Activated naive CD4-positive, alpha-beta T cell treated with Interleukin-2 at 50 U/mL for 16 hours (primary cell): ENCODE measurements around the gene KCNJ8.
"Not testable (repeated sequence)": the region's sequence is repeated elsewhere in the genome, so short reads cannot be mapped to it uniquely, and the experiment has no call there.

Experiments used
- DNase-seq: peaks from one replicate; pipeline ENCODE4 v3.0.0-alpha.2; 2020

Gene KCNJ8

DNA sequence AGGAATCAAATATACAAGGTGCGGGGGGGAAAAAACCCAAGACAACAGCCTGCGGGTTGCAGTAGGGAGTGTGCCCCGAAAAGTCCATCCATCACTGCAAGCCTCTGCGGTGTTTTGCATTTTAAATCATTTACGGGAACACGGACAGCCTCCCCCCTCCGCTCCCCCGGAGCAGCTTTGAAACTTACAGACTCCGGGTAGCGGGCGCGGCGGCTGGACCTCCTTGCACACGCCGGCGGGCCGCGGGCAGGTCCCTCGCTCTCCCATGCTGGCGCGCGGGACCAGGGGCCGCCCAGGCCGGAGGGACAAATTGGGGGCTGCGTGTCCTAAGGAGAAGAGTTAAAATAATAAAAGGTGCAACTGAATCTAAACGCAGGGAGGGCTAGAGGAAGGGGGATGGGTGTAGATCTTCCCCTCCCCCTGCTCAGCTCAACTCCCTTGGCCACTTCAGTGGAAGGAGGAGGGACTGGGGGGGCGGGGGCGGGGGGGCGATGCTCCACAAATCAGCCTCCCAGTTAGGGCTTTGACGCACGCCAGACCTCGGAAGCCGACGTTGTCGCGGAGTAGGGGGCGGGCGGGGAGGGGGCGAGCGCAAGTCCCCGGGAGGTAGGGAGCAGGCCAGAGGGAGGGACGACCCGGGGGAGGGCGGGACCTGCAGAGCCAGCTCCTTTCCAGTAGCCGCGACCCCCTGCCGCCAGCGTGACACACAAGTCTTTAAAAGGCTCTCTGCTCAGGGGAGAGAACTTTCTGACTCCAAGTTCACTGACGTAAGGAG, at the start of gene KCNJ8:
KCNJ8 (minus strand) TSS at position 349 of the 775 bp plus-strand sequence. CDS start 1,090 bp downstream, outside the sequence.
- DNase-seq = no peak

DNA sequence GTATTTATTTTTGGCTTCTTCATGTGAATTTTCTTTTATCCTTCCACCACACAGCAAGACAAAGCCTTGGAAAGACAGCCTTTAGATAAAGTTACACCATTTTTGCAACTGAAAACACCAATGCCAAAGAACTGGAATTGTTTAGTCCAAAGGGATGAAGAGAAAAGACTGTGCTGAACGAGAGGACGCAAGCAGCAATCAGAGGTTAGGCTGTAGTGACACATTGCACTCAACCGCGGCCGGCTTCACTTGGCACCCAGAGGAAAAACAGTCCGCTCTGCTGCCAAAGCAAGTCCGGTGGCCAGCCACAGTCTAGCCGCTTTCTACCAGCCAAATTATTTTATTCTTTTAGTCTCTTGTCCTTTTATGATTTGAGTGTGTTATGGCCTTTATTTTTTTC, 49.1 kb upstream of the KCNJ8 start:
- DNase-seq = no peak

DNA sequence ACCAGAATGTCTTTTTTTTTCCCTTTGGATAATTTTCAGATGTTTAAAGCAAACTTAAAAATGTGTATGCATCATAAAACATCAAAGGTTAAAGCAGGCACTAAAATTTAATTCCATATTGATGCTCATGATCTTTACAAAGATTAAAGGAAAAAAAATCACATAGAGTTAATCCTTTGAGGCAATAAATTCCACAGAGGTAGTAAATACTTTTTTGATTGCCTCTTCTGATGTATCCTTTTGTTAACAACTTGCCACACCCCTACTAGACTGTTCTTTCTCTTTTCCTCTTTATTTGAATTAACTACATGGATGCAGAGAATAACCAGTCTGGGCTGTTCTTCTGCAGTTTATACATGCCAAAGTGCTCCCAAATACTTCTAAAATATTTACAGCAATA, 45.2 kb upstream of the KCNJ8 start:
- DNase-seq = no peak

DNA sequence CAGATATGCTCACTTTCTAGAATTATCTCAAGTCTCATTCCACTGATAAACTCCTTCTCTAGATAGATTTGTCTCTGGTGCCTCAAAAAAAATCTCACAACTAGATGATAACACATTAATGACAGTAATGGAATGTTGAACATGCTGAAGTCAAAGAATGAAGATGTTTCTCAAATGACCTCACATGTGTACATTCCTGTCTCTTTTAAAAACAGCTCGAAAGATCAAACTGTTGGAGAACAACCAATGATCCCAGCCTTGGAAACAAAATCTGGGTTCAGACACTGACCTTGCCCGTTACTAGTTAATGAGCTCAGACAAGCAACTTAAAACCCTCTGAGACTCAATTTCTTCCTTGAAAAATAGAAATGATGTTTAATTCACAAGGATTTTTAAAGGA, 44.7 kb upstream of the KCNJ8 start:
- DNase-seq = no peak

DNA sequence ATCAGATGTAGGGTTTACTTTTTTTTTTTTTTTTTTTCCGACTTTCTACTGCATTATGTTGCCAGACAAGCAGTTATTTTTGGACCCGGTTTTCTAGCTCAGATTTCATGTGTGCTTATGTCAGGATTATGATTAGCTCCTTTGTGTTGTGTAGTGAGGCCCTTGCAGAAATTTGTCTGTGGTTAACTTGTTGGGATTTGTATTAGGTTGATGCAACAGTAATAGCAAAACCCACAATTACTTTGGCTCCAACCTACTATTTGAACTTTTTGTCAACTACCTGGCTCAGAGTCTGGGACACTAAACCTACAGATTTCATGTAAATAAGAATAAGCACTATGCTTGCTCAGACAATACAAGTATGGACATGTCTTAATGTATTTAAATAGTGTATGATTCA, 44.1 kb upstream of the KCNJ8 start:
- no peak for DNase-seq

DNA sequence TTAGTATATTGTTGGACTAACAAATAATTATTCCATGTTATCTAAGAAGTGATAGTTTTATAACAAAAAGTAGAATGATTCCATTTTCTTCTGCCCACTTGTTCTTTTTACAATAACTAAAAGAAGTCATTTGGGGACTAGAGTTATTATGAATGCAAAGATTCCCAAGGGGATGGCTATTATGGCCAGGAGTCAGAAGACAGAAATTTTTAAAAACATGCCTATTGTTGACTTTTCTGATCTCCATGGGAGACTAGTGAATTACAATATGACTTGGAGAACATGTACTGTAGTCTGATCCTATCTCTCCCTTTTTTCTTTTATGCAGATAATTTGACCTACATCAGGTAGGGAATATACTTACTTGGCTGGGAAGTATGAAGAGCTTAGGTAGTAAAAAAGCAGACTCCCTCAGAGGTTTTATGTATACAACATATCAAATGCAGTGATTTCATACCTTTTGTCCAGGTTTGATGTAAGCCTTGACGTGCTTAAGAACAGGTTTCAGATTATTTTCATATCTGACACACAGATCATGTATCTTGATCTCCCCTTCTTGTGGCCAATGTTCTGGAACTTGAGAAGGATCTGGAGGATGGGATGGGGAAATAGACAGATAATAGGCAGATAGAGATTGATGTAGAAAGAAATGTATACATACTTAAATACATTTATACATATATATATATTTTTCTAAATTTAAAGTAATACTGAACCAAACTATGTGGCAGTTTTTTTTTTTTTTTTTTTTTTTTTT, 41.0 kb upstream of the KCNJ8 start:
- DNase-seq = no peak

DNA sequence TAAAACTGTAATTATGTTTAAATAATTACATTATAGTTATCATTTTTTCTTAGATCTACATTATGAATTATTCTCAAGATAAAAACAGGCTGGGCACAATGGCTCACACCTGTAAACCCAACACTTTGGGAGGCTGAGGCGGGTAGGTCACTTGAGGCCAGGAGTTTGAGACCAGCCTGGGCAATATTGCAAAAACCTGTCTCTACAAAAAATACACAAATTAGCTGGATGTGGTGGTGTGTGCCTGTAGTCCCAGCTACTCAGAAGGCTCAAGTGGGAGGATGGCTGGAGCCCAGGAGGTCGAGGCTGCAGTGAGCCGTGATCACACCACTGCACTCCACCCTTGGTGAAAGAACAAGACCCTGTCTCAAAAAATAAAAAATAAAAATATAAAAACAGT, 40.3 kb upstream of the KCNJ8 start:
- DNase-seq = no peak

DNA sequence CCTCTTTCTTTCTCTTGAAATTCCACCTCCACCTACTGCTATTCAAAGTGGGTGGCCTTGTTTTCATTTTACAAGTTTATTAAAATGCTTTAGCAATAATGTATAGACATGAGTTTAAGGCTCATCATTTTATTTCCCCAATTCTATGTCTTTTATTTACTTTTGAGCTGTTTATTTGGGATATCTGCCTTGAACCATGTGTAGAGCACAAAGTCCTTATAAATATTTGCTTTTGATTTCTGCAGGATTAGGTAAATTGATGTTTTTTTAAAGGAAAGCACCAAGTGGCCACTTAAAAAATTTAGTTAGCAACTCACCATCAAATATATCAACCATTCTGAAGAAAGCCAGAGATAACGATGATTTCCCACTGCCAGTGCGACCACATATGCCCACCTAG, 39.8 kb upstream of the KCNJ8 start:
- DNase-seq = no peak

DNA sequence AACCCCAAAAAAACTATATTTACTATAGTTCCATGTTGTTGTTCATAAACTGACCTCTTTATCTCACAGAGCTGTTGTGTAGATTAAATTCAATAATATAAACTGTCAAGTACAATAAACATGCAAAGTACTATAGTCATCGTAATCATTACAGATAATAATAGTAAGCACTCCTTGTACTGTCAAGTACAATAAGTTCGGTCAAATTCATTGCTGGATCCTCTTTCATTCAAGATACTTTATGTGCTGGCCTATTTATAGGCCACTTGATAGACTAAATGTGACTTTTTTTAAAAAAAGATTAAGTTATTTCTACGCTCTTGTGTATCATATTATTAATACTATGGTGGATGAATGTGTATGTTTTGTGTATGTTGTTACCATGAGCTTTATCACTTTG, 39.2 kb upstream of the KCNJ8 start:
- no peak for DNase-seq

DNA sequence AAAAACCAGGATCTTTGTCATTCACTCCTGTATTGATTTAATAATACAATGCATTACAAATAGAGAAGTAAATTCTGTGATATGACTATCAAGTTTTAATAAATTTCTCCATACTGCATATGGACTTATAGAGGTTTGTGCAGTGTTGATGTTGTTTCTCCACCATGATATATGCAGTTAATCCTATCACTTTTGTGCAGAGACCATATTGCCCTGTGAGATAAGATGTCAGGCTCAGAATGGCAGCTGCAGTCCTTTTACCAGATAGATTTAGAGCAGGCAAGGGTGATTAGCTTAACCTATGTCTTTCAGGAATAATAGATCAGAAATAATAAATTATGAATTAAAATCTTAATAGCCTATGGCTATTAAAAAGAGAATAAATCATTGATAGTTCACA, 38.6 kb upstream of the KCNJ8 start:
- DNase-seq = no peak

DNA sequence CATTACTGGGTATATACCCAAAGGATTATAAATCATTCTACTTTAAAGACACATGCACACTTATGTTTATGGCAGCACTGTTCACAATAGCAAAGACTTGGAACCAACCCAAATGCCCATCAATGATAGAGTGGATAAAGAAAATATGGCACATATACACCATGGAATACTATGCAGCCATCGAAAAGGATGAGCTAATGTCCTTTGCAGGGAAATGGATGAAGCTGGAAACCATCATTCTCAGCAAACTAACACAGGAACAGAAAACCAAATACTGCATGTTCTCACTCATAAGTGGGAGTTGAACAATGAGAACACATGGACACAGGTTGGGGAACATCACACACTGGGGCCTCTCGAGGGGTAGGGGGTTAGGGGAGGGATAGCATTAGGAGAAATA, 37.8 kb upstream of the KCNJ8 start:
- not testable (repeated sequence) for DNase-seq

DNA sequence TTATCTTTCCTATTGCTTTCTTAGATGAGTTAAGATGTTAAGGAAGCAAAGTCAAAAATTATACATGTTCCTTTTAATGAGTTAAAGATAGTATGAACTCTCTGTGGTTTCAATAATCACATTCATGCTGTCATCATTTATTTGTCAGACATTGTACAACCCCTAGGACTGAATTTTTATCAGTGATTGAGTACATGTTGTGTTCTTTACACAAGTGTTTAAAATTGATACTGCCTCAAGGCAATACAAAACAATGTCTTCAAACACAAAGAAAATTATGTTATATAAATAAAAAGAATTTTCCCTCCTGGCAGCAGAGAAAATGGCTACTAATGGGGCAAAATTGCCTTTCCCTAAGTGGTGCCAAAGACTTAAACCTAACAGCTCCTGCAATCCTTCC, 34.6 kb upstream of the KCNJ8 start:
- DNase-seq = no peak

DNA sequence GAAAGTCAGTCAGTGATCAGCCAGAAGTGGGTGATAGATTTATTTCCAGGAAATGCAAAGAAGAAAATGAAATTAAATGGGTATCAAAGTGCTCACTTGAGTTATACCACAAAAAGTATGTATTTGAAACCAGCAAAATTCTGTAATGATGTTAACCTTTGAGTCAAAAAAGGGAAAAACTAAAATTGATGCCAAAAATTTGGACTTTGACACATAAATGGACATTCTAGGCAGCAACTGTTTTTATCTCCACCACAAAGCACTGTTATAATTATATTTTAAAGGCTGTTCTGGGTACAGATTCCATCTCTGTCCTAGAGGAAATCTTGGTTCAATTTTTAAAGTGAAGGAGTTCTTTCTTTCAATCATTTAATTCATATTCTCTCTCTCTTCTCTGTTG, 31.7 kb upstream of the KCNJ8 start:
- DNase-seq = no peak

DNA sequence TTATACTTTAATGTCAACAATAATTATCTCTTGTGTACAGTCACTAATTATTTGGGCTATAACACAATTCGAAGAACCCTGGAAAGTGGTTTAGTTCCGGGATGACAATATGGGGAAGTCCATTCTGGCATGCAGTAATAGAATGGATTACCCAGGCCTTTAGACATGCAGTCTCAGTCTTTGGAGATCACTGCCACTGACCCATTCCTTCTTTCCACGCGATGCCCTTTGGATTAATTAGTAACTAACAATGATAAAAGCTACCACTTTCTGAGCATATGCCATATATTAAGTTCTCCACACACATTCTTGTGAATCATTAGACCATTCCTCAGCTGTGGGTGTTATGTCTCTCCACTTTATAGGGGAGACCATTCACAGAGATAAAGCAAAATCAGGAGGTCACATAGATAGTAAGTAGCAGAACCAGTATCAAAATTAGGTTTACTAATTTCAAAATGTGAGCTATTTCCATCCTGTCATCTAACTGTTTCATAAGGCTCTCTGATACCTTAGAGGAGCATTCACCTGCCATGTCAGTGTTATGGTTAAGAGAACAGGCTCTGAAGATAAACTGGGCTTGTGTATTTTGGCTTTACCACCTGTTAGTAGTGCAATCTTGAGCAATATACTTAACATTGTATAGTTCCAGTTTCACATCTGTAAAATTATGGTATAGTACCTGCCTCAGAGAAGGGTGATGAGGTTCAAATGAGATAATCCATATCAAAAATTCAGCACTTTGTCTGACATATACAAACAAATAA, 27.2 kb upstream of the KCNJ8 start:
- DNase-seq = no peak

DNA sequence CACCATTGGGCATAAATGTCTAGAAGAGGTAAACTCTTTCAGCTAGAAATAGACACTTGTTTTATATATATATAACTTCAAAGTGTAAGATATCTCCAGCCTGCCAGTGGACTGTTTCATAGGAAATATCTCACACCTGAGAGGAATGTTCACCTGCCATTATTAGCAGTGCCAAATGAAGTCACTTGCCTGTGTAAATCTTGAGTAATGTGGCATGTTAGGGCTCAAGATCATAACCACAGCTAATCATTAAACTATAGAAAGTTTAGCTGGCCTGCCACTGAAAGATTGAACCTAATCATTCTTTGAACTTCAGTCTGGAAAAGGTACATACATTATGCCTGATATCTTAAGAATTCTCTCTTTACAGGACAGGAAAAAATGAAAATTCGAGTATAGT, 25.5 kb upstream of the KCNJ8 start:
- DNase-seq = no peak

DNA sequence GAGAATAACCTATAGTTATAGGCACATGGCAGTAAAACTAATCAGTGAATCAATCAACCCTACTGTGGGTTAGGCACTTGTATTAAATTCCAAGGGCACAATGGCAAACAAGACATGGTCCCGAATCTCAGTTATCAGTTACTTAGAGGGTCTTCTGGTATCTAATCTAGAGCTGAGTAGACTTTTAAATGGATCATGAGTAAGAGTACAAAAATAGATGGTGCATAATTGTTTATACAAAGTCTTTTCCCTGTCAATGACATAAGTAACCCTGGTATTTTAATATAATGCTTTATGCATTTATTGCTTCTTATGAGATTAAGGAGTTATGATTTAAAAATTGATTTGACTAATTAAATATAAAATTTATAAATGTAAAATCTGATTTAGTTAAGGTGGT, 23.0 kb upstream of the KCNJ8 start:
- DNase-seq = no peak

DNA sequence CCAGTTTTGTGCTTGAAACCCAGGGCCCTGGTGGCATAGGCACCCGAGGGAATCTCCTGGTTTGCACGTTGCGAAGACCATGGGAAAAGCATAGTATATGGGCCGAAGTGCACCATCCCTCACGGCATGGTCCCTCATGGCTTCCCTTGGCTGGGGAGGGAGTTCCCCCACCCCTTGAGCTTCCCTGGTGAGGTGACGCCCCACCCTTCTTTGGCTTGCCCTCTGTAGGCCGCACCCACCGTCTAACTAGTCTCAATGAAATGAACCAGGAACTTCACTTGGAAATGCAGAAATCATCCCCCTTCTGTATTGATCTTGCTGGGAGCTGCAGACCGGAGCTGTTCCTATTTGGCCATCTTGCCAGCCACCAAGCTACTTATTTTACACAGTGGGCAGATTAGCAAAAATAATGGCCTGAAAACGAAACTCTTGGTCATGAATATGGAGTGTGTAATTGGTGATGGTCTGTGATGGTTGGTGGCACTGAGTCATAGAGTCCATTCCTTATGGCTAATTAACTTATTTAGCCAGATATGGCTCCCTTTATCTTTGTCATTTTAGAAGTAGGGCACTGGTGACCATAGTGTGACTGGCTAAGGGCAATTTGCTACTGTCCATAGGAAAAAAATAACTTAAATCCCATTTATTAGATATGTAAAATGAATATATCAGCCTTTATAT, 21.3 kb upstream of the KCNJ8 start:
- DNase-seq = no peak

DNA sequence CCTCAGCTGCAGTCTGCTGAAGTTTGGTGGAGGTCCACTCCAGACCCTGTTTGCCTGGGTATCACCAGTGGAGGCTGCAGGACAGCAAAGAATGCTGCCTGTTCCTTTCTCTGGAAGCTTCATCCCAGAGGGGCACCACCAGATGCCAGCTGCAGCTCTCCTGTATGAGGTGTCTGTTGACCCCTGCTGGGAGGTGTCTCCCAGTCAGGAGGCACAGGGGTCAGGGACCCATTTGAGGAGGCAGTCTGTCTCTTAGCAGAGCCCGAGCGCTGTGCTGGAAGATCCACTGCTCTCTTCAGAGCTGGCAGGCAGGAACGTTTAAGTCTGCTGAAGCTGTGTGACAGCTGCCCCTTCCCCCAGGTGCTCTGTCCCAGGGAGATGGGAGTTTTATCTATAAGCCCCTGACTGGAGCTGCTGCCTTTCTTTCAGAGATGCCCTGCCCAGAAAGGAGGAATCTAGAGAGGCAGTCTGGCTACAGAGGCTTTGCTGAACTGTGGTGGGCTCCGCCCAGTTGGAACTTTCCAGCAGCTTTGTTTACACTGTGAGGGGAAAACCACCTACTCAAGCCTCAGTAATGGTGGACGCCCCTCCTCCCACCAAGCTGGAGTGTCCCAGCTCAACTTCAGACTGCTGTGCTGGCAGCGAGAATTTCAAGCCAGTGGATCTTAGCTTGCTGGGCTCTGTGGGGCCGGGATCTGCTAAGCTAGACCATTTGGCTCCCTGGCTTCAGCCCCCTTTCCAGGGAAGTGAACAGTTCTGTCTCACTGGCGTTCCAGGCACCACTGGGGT, 20.5 kb upstream of the KCNJ8 start:
- DNase-seq = not testable (repeated sequence)

DNA sequence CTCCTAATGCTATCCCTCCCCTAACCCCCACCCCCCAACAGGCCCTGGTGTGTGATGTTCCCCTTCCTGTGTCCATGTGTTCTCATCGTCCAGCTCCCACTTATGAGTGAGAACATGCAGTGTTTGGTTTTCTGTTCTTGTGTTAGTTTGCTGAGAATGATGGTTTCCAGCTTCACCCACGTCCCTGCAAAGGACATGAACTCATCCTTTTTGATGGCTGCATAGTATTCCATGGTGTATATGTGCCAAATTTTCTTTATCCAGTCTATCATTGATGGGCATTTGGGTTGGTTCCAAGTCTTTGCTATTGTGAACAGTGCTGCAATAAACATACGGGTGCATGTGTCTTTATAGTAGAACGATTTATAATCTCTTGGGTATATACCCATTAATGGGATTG, 15.2 kb upstream of the KCNJ8 start:
- DNase-seq = not testable (repeated sequence)

DNA sequence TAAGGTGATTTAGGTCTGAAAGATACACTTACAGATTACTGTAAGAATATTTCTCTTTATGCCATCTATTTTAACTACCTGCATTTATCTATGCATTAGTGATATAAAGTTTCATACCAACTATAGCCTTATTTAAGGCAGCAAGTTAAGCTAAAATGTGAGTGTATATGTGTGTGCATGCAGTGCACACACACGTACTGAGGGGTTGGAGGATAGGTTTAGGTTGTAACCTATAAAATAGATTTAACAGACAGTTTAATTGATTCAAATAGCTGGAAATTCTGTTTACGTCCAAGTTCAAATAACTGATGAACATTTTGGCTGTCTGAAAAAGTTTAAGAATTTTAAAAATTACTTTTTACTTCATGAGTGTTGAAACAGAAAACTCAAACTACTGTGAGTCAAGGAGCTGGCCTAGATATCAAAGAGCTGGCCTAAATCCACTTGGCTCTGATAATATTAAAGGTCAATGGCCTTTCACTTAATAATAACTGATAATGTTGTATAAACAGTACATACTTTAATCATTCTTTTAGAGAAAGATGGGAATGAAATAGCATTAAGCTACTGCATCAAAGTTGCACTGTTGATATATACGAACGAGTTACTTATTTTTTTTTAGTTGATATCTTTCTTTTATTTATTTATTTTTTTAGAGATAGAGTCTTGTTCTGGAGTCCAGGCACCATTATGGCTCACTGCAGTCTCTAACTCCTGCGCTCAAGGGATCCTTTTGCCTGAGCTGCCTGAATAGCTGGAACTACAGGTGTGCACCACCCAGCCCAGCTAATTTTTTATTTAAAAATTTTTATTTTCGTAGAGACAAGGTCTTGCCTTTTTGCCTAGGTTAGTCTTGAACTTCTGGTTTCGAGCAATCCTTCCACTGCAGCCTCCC, 13.8 kb upstream of the KCNJ8 start:
- DNase-seq = no peak

DNA sequence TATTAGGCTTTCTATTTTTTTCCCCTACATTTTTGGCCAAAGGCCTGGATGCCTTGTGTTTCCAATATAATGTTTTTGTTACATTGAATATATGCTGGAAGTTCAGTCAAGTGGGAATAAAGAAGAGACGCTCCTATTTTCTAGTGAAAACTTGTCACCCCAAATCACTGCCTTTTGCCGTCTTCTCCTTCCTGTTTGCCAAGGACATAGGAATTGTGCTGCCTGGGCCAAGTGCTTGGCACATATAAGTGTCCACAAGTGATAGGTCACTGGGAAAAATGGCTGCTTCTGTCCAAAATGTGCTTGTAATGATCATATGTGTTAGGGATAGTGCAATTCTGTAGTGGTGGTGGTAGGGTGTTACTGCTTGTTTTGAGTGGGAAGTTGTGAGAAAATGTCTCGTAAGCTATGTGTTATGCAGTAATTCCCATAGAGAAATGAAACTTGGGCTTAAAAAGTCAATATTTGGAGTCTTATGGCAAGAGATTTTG, 11.6 kb upstream of the KCNJ8 start:
- no peak for DNase-seq
